GM10248 (cell line): ENCODE measurements around the gene PHOX2A.

Experiments
- CTCF ChIA-PET: fragments of 300-600 bp; sonication (Branson Sonifier 250); formaldehyde crosslinking; extraction: SDS; loops from one replicate; lab custom pipeline; 2021; ENCODE audit warnings: antibody characterized with exemption; lab: Yijun Ruan, JAX
- POLR2A ChIA-PET: fragments of 350-650 bp; sonication (Branson Sonifier 250); formaldehyde crosslinking; extraction: SDS; loops from one replicate; lab custom pipeline; 2020; ENCODE audit warnings: antibody characterized with exemption; lab: Yijun Ruan, JAX
- DNase-seq: peaks from one replicate; pipeline ENCODE4 v3.0.0; 2012; ENCODE audit errors: extremely low spot score
- CTCF ChIP-seq: IDR thresholded peaks from 2 replicates; pipeline ENCODE4 v1.5.1; 2012; ENCODE audit warnings: mild to moderate bottlenecking, low read depth; ENCODE audit errors: extremely low read depth, missing control alignments, control extremely low read depth

PHOX2A gene

GRCh38 chr11:72221386-72222075, 22.4 kb downstream of the PHOX2A start:
- TF ChIP-seq CTCF, result no peak
- ChIA-PET POLR2A (no interaction called here), CTCF (interaction anchor here (0.7 to 3.2 kb wide), 3 partner anchors 15 to 27 kb away, joined by 3 to 28 read pairs (median 3); no protein-coding TSS in a partner anchor)
- peak; percentile 7 for DNase-seq

GRCh38 chr11:72220696-72221363, 23.1 kb downstream of the PHOX2A start:
- POLR2A ChIA-PET, result no interaction called here
- DNase-seq, result peak; percentile 7
- CTCF ChIA-PET, result interaction anchor here (3.2 kb wide), 1 partner anchor 16 kb away, joined by 28 read pairs; no protein-coding TSS in a partner anchor
- TF ChIP-seq CTCF, result no peak

GRCh38 chr11:72218251-72218745, 25.7 kb downstream of the PHOX2A start:
- TF ChIP-seq CTCF, result no peak
- ChIA-PET POLR2A (no interaction called here), CTCF (interaction anchor here (1.5 kb wide), 1 partner anchor 8 kb away, joined by 3 read pairs; no protein-coding TSS in a partner anchor)
- DNase-seq, result no peak

GRCh38 chr11:72217841-72218240, 26.1 kb downstream of the PHOX2A start:
- no peak for TF ChIP-seq CTCF
- ChIA-PET CTCF (interaction anchor here (1.5 kb wide), 1 partner anchor 8 kb away, joined by 3 read pairs; no protein-coding TSS in a partner anchor), POLR2A (no interaction called here)
- no peak for DNase-seq

- TF ChIP-seq CTCF, result no peak
- no peak for DNase-seq
- POLR2A ChIA-PET, result no interaction called here
- CTCF ChIA-PET, result interaction anchor here (1.2 kb wide), 1 partner anchor 191 kb away, joined by 3 read pairs; no protein-coding TSS in a partner anchor
These were observed 27.3 kb downstream of the PHOX2A start, which contains the start of gene FOLR2 for GRCh38 chr11:72216638-72217037. Gene FOLR2, plus strand, starts transcription at chr11:72216794. Its CDS starts 1,791 bp downstream, at chr11:72218585.

- CTCF ChIA-PET, result interaction anchor here (0.9 to 1.5 kb wide), 3 partner anchors 10 to 205 kb away, joined by 3 to 4 read pairs (median 3); no protein-coding TSS in a partner anchor
These were observed 34.9 kb downstream of the PHOX2A start for GRCh38 chr11:72209101-72209500.

More at GRCh38 chr11:72209101-72209500, 34.9 kb downstream of the PHOX2A start:
- POLR2A ChIA-PET, result no interaction called here
- DNase-seq, result no peak
- no peak for TF ChIP-seq CTCF
